SK-N-SH (cell line): ENCODE results near the gene SPATA32. TPM values are rescaled to one million over a fixed set of nuclear protein-coding genes. Genes with fewer than 3 reads are reported as not detected.

Source experiments
- CTCF ChIA-PET: fragments of 300-600, 350-600 bp; formaldehyde crosslinking; extraction: SDS; loops from one replicate; lab custom pipeline; 2021; lab: Yijun Ruan, JAX
- POLR2A ChIA-PET: fragments of 350-600 bp; sonication (Branson Sonifier 250); formaldehyde crosslinking; extraction: SDS; loops from one replicate; lab custom pipeline; 2020; ENCODE audit warnings: antibody characterized with exemption, inconsistent platforms; lab: Yijun Ruan, JAX
- DNase-seq: peaks from one replicate; pipeline ENCODE4 v3.0.0; 2012
- H2AFZ ChIP-seq: fragments of 200-600 bp; sonication (generic); 2 replicates; pipeline ENCODE4 v1.8.1; 2016; ENCODE audit warnings: antibody characterized with exemption, mild to moderate bottlenecking, low read depth
- H3F3A ChIP-seq: fragments of 200-600 bp; sonication (generic); replicated peaks from 2 replicates; pipeline ENCODE3; 2016; ENCODE audit warnings: antibody characterized with exemption, mild to moderate bottlenecking; ENCODE audit not compliant: insufficient read depth
- H3K27ac ChIP-seq, 2 experiments: fragments of 200-500 bp in 1 of 2; fragments of 200-600 bp in 1 of 2; sonication (Bioruptor generic) in 1 of 2; sonication (generic), shearing (Covaris generic) in 1 of 2; 2 replicates each; pipeline versions ENCODE4 v1.5.1 to v1.6.1; 2014 to 2016; ENCODE audit warnings: low read depth in 2 of 2, inconsistent platforms in 1 of 2, low read length in 1 of 2, mild to moderate bottlenecking in 1 of 2, mixed read lengths in 1 of 2
- H3K27me3 ChIP-seq: fragments of 200-600 bp; sonication (generic), shearing (Covaris generic); 2 replicates; pipeline ENCODE4 v1.6.1; 2016; ENCODE audit warnings: mixed run types; ENCODE audit not compliant: insufficient read depth
- H3K36me3 ChIP-seq, 2 experiments: fragments of 200-500 bp in 1 of 2; fragments of 200-600 bp in 1 of 2; sonication (Bioruptor generic) in 1 of 2; sonication (generic) in 1 of 2; replicated peaks in 1 of 2; 2 replicates each; pipeline versions ENCODE3 to v1.5.1; 2014 to 2016; ENCODE audit warnings: low read length in 1 of 2, mild to moderate bottlenecking in 1 of 2; ENCODE audit not compliant: insufficient read depth in 2 of 2, control insufficient read depth in 1 of 2
- H3K4me1 ChIP-seq, 2 experiments: fragments of 200-500 bp in 1 of 2; fragments of 200-600 bp in 1 of 2; sonication (Bioruptor generic) in 1 of 2; sonication (generic), shearing (Covaris generic) in 1 of 2; 2 replicates each; pipeline versions ENCODE4 v1.5.1 to v1.6.1; 2014 to 2016; ENCODE audit warnings: low read depth in 1 of 2, low read length in 1 of 2, mixed run types in 1 of 2; ENCODE audit not compliant: insufficient read depth in 2 of 2, control insufficient read depth in 1 of 2
- H3K4me2 ChIP-seq: fragments of 200-600 bp; sonication (generic), shearing (Covaris generic); 2 replicates; pipeline ENCODE4 v1.6.1; 2017; ENCODE audit warnings: mixed run types
- H3K4me3 ChIP-seq, 2 experiments: fragments of 200-500 bp in 1 of 2; fragments of 200-600 bp in 1 of 2; sonication (Bioruptor generic) in 1 of 2; sonication (generic), shearing (Covaris generic) in 1 of 2; 2 replicates each; pipeline versions ENCODE4 v1.5.1 to v1.8.1; 2014 to 2016; ENCODE audit warnings: low read depth in 2 of 2, inconsistent platforms in 1 of 2, low read length in 1 of 2, mild to moderate bottlenecking in 1 of 2, mixed read lengths in 1 of 2, moderate library complexity in 1 of 2
- H3K79me2 ChIP-seq: fragments of 200-600 bp; sonication (generic); 2 replicates; pipeline ENCODE4 v1.8.1; 2017; ENCODE audit warnings: mild to moderate bottlenecking; ENCODE audit not compliant: insufficient read depth
- H3K9ac ChIP-seq: fragments of 200-600 bp; sonication (generic); 2 replicates; pipeline ENCODE4 v1.6.1; 2017; ENCODE audit warnings: mixed run types
- H3K9me2 ChIP-seq: fragments of 200-600 bp; sonication (generic); 2 replicates; pipeline ENCODE4 v1.6.1; 2017; ENCODE audit warnings: mixed run types
- H3K9me3 ChIP-seq: fragments of 200-600 bp; sonication (generic); 2 replicates; pipeline ENCODE4 v1.6.1; 2017; ENCODE audit warnings: mixed run types, mild to moderate bottlenecking, moderate library complexity
- H4K20me1 ChIP-seq: fragments of 200-600 bp; sonication (generic); 2 replicates; pipeline ENCODE4 v1.6.1; 2017; ENCODE audit warnings: mild to moderate bottlenecking, mixed run types; ENCODE audit not compliant: insufficient read depth
- CHD2 ChIP-seq: fragments of 150-350 bp; IDR thresholded peaks from 2 replicates; pipeline ENCODE4 v1.6.1; 2018; ENCODE audit warnings: low read length; ENCODE audit not compliant: partially characterized antibody
- EP300 ChIP-seq, 2 experiments: IDR thresholded peaks; 2 replicates each; pipeline versions ENCODE4 v1.4.0 to v1.6.1; 2012; ENCODE audit warnings: borderline replicate concordance in 1 of 2, low read depth in 1 of 2, low read length in 1 of 2
- GABPA ChIP-seq: IDR thresholded peaks from 2 replicates; pipeline ENCODE4 v1.4.0; 2012; ENCODE audit warnings: low read depth, mild to moderate bottlenecking
- GATA2 ChIP-seq: sonication (generic); formaldehyde crosslinking; IDR thresholded peaks from 2 replicates; pipeline ENCODE4 v1.5.0; 2020; ENCODE audit warnings: mild to moderate bottlenecking, missing genetic modification reagents
- JUND ChIP-seq: IDR thresholded peaks from 2 replicates; pipeline ENCODE4 v1.4.0; 2012
- MXI1 ChIP-seq: IDR thresholded peaks from 2 replicates; pipeline ENCODE4 v1.6.1; 2012; ENCODE audit warnings: mild to moderate bottlenecking, low read depth, low read length, improper control_type of control experiment
- NFIC ChIP-seq: IDR thresholded peaks from 2 replicates; pipeline ENCODE4 v1.4.0; 2012; ENCODE audit warnings: borderline replicate concordance
- POLR2AphosphoS5 ChIP-seq: IDR thresholded peaks from 2 replicates; pipeline ENCODE4 v1.6.1; 2012; ENCODE audit warnings: low read depth, low read length
- RAD21 ChIP-seq: IDR thresholded peaks from 2 replicates; pipeline ENCODE4 v1.6.1; 2012; ENCODE audit warnings: mild to moderate bottlenecking, low read length
- REST ChIP-seq: IDR thresholded peaks from 2 replicates; pipeline ENCODE4 v1.6.1; 2012; ENCODE audit warnings: mild to moderate bottlenecking, low read depth, low read length, moderate library complexity
- RFX5 ChIP-seq: IDR thresholded peaks from 2 replicates; pipeline ENCODE4 v1.6.1; 2012; ENCODE audit warnings: mild to moderate bottlenecking, improper control_type of control experiment, low read length
- RXRA ChIP-seq: IDR thresholded peaks from 2 replicates; pipeline ENCODE4 v1.4.0; 2012; ENCODE audit warnings: low read depth, mild to moderate bottlenecking, borderline replicate concordance
- TAF1 ChIP-seq: IDR thresholded peaks from 2 replicates; pipeline ENCODE4 v1.6.1; 2012; ENCODE audit warnings: low read depth, mild to moderate bottlenecking, low read length, moderate library complexity, borderline replicate concordance
- USF1 ChIP-seq: IDR thresholded peaks from 2 replicates; pipeline ENCODE4 v1.4.0; 2012; ENCODE audit warnings: low read depth, borderline replicate concordance
- USF2 ChIP-seq: fragments of 150-350 bp; IDR thresholded peaks from 2 replicates; pipeline ENCODE4 v1.6.1; 2017; ENCODE audit warnings: antibody characterized with exemption, low read length, low read depth, borderline replicate concordance
- WGBS: methylation state at CpG from one replicate; pipeline ENCODE4 v1.1.6; 2017; ENCODE audit warnings: low lambda C conversion rate; 5-methylcytosine and 5-hydroxymethylcytosine counted together
- polyA plus RNA-seq, 3 experiments: library from polyadenylated mRNA; depleted of rRNA; stranded (reverse); fragments of >200 nt; gene quantifications; 2 replicates each; pipeline ENCODE4 v1.2.3, GENCODE V29; 2012

Gene SPATA32
- polyA plus RNA-seq, 1 of the 3 experiments (the other 2 are of a cell fraction), result not detected

- Histone ChIP-seq H3K36me3 (peaks cover 15 to 26% of the 10 kb centered on the region in 2 experiments), H3K9ac (no peak overlapping the region), H3K4me2 (peak overlapping the region; percentile 59; the same call in 1 of the 2 replicates), H3K4me3 (no peak overlapping the region), H3K79me2 (peaks cover 96% of the 10 kb centered on the region), H3F3A (peaks cover 36% of the 10 kb centered on the region), H3K4me1 (peaks cover 33 to 41% of the 10 kb centered on the region in 2 experiments), H3K27ac (peak overlapping the region in 1 of 2 experiments; percentile 98; a peak in 1 of 4 replicates), H4K20me1 (peaks cover 70% of the 10 kb centered on the region), H2AFZ (no peak overlapping the region), H3K9me2 (no peaks in the 10 kb centered on the region), H3K9me3 (no peaks in the 10 kb centered on the region), H3K27me3 (no peaks in the 10 kb centered on the region)
- TF ChIP-seq GATA2 (CRISPR knock-in tag) (no peak), MXI1 (no peak), RXRA (no peak), CHD2 (no peak), POLR2AphosphoS5 (no peak), GABPA (no peak), JUND (no peak)
- POLR2A ChIA-PET, result no interaction called here
- no peak for DNase-seq
- 94% methylated on average over 5 of the region's 5 CpGs for WGBS
- CTCF ChIA-PET, result interaction anchor here (0.6 to 5.8 kb wide), 5 partner anchors 21 to 303 kb away, joined by 3 to 32 read pairs (median 4); no protein-coding TSS in a partner anchor
Observed at GRCh38 chr17:45308840-45309239, 46.9 kb upstream of the SPATA32 start.

GRCh38 chr17:45308016-45308365 is 46.1 kb upstream of the SPATA32 start:
- DNase-seq, result no peak
- Histone ChIP-seq H3F3A (peaks cover 41% of the 10 kb centered on the region), H3K9me2 (no peaks in the 10 kb centered on the region), H3K4me3 (no peak overlapping the region), H3K4me1 (peaks cover 30 to 47% of the 10 kb centered on the region in 2 experiments), H3K36me3 (peaks cover 15 to 32% of the 10 kb centered on the region in 2 experiments), H3K27me3 (no peaks in the 10 kb centered on the region), H3K9me3 (no peaks in the 10 kb centered on the region), H2AFZ (no peak overlapping the region), H3K79me2 (peaks cover 96% of the 10 kb centered on the region), H3K27ac (peak overlapping the region; percentile 24 to 98; a peak in 3 of 4 replicates), H4K20me1 (peaks cover 61% of the 10 kb centered on the region), H3K4me2 (peak overlapping the region; percentile 59), H3K9ac (peak overlapping the region; percentile 46; the same call in 1 of the 2 replicates)
- CTCF ChIA-PET, result interaction anchor here (0.9 to 1.8 kb wide), 2 partner anchors 9 to 61 kb away, joined by 3 to 7 read pairs; partner anchors contain the start of gene MAP3K14
- WGBS, result 82% methylated on average over 6 of the region's 6 CpGs
- no peak for TF ChIP-seq TAF1
- POLR2A ChIA-PET, result no interaction called here

GRCh38 chr17:45307290-45308015 is 45.6 kb upstream of the SPATA32 start:
- Histone ChIP-seq H3K4me3 (no peak overlapping the region), H3K79me2 (peaks cover 96% of the 10 kb centered on the region), H3K27ac (peak overlapping the region; percentile 48 to 98; a peak in 3 of 4 replicates), H4K20me1 (peaks cover 56% of the 10 kb centered on the region), H3K27me3 (no peaks in the 10 kb centered on the region), H3K9ac (peak overlapping the region; percentile 46; the same call in 1 of the 2 replicates), H3K4me1 (peaks cover 27 to 48% of the 10 kb centered on the region in 2 experiments), H3K9me3 (no peaks in the 10 kb centered on the region), H3K4me2 (peak overlapping the region; percentile 59), H3K9me2 (no peaks in the 10 kb centered on the region), H2AFZ (no peak overlapping the region), H3F3A (peaks cover 44% of the 10 kb centered on the region), H3K36me3 (peaks cover 15 to 32% of the 10 kb centered on the region in 2 experiments)
- no peak for DNase-seq
- ChIA-PET CTCF (interaction anchor here (0.9 to 2.5 kb wide), 6 partner anchors 9 to 78 kb away, joined by 3 to 15 read pairs (median 5); partner anchors contain the start of gene MAP3K14), POLR2A (no interaction called here)
- WGBS, result 41% methylated on average over 9 of the region's 9 CpGs
- TF ChIP-seq RFX5 (no peak), USF2 (no peak), EP300 (IDR thresholded peaks at IDR 0.05; ENCODE audit: borderline replicate concordance in 1 of 2, low read depth in 1 of 2, low read length in 1 of 2) (peak in 1 of 2 experiments; percentile 68; a peak in 2 of 4 replicates), RXRA (peak; percentile 80), REST (no peak), RAD21 (no peak), USF1 (no peak), NFIC (peak; percentile 96)
